ENCODE data around the gene CHPT1. TPM values are rescaled to one million over a fixed set of nuclear protein-coding genes. Genes with fewer than 3 reads are reported as not detected.
"Not testable (repeated sequence)": the region's sequence is repeated elsewhere in the genome, so short reads cannot be mapped to it uniquely, and the experiment has no call there.

The CHPT1 gene
- total RNA-seq, 4 donors from 2014 or later, result 32.3 to 67.3 (median 36.1) TPM

DNA sequence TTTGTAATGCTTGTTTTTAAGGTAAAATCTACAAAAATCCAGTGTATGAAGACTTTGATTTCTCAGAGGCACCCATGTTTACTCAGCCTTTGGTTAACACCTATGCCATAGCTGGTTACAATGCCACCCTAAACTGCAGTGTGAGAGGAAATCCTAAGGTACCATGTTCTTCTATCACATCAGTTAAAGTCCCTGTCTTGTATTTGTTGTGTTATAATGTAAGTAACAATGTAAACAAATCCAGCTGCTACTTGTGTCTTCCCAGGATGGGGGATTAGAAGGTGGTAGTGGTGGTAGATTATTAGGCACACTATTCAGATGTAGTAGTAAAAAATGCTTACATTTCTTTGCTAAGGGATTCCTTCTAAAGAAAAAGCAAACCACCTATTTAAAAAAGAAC is 19.4 kb upstream of the CHPT1 start:
- Histone ChIP-seq H3K9me3 (no peaks in the 10 kb centered on the region), H3K4me3 (no peak overlapping the region), H3K27ac (peak overlapping the region; percentile 52 to 76 (median 60)), H3K27me3 (no peaks in the 10 kb centered on the region), H3K36me3 (peaks cover 0 to 91% of the 10 kb centered on the region in 2 donors), H3K4me1 (peaks cover 13 to 31% of the 10 kb centered on the region in 2 donors)
- DNase-seq (no peak), ATAC-seq (no peak)
- in situ Hi-C loops (cut with MboI; ENCODE audit: low sequenced_read_pairs in 4 of 4) (no loop called here), intact Hi-C loops (cut with DNase I; ENCODE audit: low total_unique reads) (loop anchor here (10.0 kb wide), 1 partner anchor 77 kb away; no protein-coding TSS in a partner anchor)
- TF ChIP-seq CTCF (IDR thresholded peaks at IDR 0.05 in 4 of 5, conservative IDR thresholded peaks at IDR 0.05 in 1 of 5) (no peak), POLR2A (IDR thresholded peaks at IDR 0.05) (no peak)

DNA sequence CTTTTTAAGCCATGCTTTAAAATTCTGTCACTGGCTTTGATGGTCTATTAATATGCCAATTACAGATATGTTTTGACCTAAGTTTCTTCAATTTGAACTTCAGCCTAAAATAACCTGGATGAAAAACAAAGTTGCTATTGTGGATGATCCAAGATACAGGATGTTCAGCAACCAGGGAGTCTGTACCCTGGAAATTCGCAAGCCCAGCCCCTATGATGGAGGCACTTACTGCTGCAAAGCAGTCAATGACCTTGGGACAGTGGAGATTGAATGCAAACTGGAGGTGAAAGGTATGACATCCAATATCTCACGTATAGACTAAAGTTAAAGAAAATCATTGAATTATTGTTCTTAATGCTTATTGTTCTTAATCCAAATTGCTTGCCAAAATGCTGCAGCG is 17.2 kb upstream of the CHPT1 start:
- Histone ChIP-seq H3K36me3 (peaks cover 0 to 91% of the 10 kb centered on the region in 2 donors), H3K4me3 (no peak overlapping the region), H3K9me3 (no peaks in the 10 kb centered on the region), H3K27ac (peak overlapping the region; percentile 27 to 76 (median 58)), H3K4me1 (peaks cover 13 to 26% of the 10 kb centered on the region in 2 donors), H3K27me3 (no peaks in the 10 kb centered on the region)
- in situ Hi-C loops (cut with MboI; ENCODE audit: low sequenced_read_pairs in 4 of 4), result no loop called here
- ATAC-seq (peak; percentile 20 to 41), DNase-seq (no peak)
- no peak for TF ChIP-seq CTCF (IDR thresholded peaks at IDR 0.05 in 4 of 5, conservative IDR thresholded peaks at IDR 0.05 in 1 of 5)
- TF ChIP-seq POLR2A (IDR thresholded peaks at IDR 0.05), result no peak
- intact Hi-C loops (cut with DNase I; ENCODE audit: low total_unique reads), result no loop called here

- H3K27ac ChIP-seq, result peak overlapping the region; percentile 27 to 76 (median 58)
- in situ Hi-C loops (cut with MboI; ENCODE audit: low sequenced_read_pairs in 4 of 4), result no loop called here
- ATAC-seq (no peak), DNase-seq (no peak)
- H3K4me3 ChIP-seq, result no peak overlapping the region
- intact Hi-C loops (cut with DNase I; ENCODE audit: low total_unique reads), result no loop called here
- peaks cover 0 to 91% of the 10 kb centered on the region in 2 donors for H3K36me3 ChIP-seq
- no peaks in the 10 kb centered on the region for H3K9me3 ChIP-seq
- H3K4me1 ChIP-seq, result peaks cover 13 to 25% of the 10 kb centered on the region in 2 donors
- H3K27me3 ChIP-seq, result no peaks in the 10 kb centered on the region
- TF ChIP-seq CTCF (IDR thresholded peaks at IDR 0.05 in 4 of 5, conservative IDR thresholded peaks at IDR 0.05 in 1 of 5) (no peak), POLR2A (IDR thresholded peaks at IDR 0.05) (no peak)
Observed at GRCh38 chr12:101680647-101681046, 16.8 kb upstream of the CHPT1 start.

DNA sequence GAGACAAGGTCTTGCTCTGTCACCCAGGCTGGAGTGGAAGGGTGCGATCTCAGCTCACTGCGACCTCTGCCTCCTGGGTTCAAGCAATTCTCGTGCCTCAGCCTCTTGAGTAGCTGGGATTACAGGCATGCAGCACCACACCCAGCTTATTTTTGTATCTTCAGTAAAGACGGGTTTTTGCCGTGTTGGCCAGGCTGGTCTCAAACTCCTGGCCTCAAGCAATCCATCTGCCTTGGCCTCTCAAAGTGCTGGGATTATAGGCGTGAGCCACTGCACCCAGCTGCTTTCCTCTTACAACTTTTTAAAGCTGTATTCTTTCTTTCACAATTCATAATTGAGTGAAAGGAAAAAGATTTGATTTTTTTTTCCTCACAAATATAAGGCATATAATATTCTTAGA is 15.8 kb upstream of the CHPT1 start:
- in situ Hi-C loops (cut with MboI; ENCODE audit: low sequenced_read_pairs in 4 of 4); H3K27me3 ChIP-seq; H3K4me3 ChIP-seq; DNase-seq; ATAC-seq; intact Hi-C loops (cut with DNase I; ENCODE audit: low total_unique reads); H3K9me3 ChIP-seq: not testable (repeated sequence)
- Histone ChIP-seq H3K36me3 (peaks cover 0 to 90% of the 10 kb centered on the region in 2 donors), H3K4me1 (peaks cover 13 to 25% of the 10 kb centered on the region in 2 donors), H3K27ac (peak overlapping the region in 3 of 4 donors; percentile 50 to 56 (median 50))

DNA sequence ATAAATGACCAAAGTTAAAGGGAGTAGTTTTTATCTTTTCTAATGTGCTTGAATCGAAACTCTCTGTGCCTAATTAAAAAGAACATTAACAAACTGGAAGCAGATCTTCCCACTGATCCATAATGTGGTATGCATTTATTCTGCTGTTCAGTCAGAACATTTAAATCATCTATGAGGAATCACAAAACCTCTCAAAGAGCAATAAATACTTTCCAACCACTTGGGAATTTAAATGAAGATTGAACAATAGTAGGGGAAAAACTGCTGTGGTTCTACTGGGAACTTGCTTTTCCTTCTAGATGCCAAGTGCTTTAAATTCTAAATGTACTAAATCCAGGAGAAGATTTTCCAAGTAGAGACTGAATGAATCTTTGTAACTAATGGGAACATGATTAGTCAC is 12.3 kb upstream of the CHPT1 start:
- H3K4me3 ChIP-seq, result no peak overlapping the region
- DNase-seq (no peak), ATAC-seq (no peak)
- H3K27me3 ChIP-seq, result no peaks in the 10 kb centered on the region
- intact Hi-C loops (cut with DNase I; ENCODE audit: low total_unique reads), result no loop called here
- peaks cover 0 to 4% of the 10 kb centered on the region in 2 donors for H3K4me1 ChIP-seq
- in situ Hi-C loops (cut with MboI; ENCODE audit: low sequenced_read_pairs in 4 of 4), result no loop called here
- peaks cover 0 to 60% of the 10 kb centered on the region in 2 donors for H3K36me3 ChIP-seq
- TF ChIP-seq POLR2A (IDR thresholded peaks at IDR 0.05), result no peak
- no peak for TF ChIP-seq CTCF (IDR thresholded peaks at IDR 0.05 in 4 of 5, conservative IDR thresholded peaks at IDR 0.05 in 1 of 5)
- H3K27ac ChIP-seq, result peak overlapping the region in 3 of 4 donors; percentile 24 to 58 (median 32)
- H3K9me3 ChIP-seq, result no peaks in the 10 kb centered on the region

All from gastrocnemius medialis (tissue), 4 donors.